Measurements from ENCODE around the gene CHKB. TPM values are rescaled to one million over a fixed set of nuclear protein-coding genes. Genes with fewer than 3 reads are reported as not detected.
"Not testable (repeated sequence)": the region's sequence is repeated elsewhere in the genome, so short reads cannot be mapped to it uniquely, and the experiment has no call there.

CHKB gene
- polyA plus RNA-seq, 1 experiment, result 22.5 TPM

- no peak for DNase-seq (ENCODE audit: low read depth, low spot score)
- CTCF ChIA-PET, result interaction anchor here (0.5 to 1.8 kb wide), 24 partner anchors 9 to 380 kb away, joined by 3 to 12 read pairs (median 4); partner anchors contain the start of genes CHKB, LMF2, NCAPH2 and SCO2
- H3K4me3 ChIP-seq (ENCODE audit: low read depth, low read length), result no peak overlapping the region; the same call in none of the 2 replicates
- no peak; the same call in 1 of the 2 replicates for TF ChIP-seq CTCF (IDR thresholded peaks at IDR 0.05; ENCODE audit: low read depth, low read length)
- peaks cover 13% of the 10 kb centered on the region for H3K27me3 ChIP-seq (ENCODE audit: control insufficient read depth, insufficient read depth, low read length)
- H3K27ac ChIP-seq (ENCODE audit: low read depth, low read length), result no peak overlapping the region
- H3K9me3 ChIP-seq (ENCODE audit: control insufficient read depth, insufficient read depth, low read length), result no peaks in the 10 kb centered on the region
- POLR2A ChIA-PET, result interaction anchor here (0.7 kb wide), 1 partner anchor 88 kb away, joined by 3 read pairs; no protein-coding TSS in a partner anchor
Observed at GRCh38 chr22:50620593-50621355, 38.1 kb upstream of the CHKB start.

DNA sequence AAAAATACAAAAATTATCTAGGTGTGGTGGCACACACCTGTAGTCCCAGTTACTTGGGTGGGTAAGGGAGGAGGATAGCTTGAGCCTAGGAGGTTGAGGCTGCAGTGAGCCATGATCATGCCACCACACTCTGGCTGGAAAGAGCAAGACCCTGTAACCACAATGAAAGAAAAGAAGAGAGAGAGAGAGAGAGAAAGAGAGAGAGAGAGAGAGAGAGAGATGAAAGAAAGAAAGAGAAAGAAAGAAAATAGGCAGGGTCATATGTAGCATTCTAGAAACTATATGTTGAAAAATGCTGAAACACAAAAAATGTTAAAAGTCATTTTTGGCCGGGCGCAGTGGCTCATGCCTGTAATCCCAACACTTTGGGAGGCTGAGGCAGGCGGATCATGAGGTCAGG is 31.6 kb upstream of the CHKB start:
- H3K27me3 ChIP-seq (ENCODE audit: control insufficient read depth, insufficient read depth, low read length), result peaks cover 35% of the 10 kb centered on the region
- H3K27ac ChIP-seq (ENCODE audit: low read depth, low read length); DNase-seq (ENCODE audit: low read depth, low spot score); H3K9me3 ChIP-seq (ENCODE audit: control insufficient read depth, insufficient read depth, low read length); POLR2A ChIA-PET; H3K4me3 ChIP-seq (ENCODE audit: low read depth, low read length): not testable (repeated sequence)
- CTCF ChIA-PET, result interaction anchor here (0.6 kb wide), 1 partner anchor 54 kb away, joined by 3 read pairs; no protein-coding TSS in a partner anchor

DNA sequence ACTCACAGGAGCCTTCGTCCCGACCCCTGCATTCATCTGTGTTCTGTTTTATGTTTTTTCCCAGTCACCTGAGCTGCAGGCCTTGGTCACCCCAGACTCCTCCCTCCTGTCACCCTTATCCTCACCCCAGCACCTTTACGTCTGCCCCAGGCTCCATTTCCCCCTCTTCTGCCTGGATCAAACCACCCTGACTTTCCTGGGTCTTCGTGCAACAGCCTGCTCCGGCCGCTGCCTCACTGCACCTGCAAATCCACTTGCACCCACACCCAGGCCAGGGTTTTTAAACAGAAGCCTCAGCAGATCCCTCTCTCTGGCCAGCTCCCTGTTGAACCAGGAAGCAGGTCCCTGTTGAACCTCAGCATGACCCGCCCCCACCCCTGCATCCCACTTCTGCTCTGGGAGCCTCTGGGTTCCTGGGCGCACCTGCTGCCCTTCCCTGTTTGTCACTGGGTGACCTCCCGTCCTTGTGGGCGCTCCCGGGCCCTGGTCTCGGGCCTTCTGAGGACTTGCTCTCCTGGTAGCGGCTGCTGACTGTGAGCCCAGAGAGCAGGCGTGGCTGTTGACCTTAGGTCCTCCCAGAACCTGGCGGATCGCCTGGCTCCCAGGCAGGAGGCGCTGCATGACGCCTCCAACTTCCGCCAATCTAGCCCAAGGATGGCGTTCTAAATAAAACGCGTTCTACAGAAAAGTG is 30.8 kb upstream of the CHKB start:
- no peak for DNase-seq (ENCODE audit: low read depth, low spot score)
- ChIA-PET POLR2A (no interaction called here), CTCF (interaction anchor here (0.6 to 1.9 kb wide), 2 partner anchors 50 to 53 kb away, joined by 3 to 4 read pairs; no protein-coding TSS in a partner anchor)
- TF ChIP-seq CTCF (IDR thresholded peaks at IDR 0.05; ENCODE audit: low read depth, low read length), result no peak
- Histone ChIP-seq H3K9me3 (ENCODE audit: control insufficient read depth, insufficient read depth, low read length) (no peaks in the 10 kb centered on the region; the same call in 1 of the 2 replicates), H3K27me3 (ENCODE audit: control insufficient read depth, insufficient read depth, low read length) (peaks cover 38% of the 10 kb centered on the region), H3K27ac (ENCODE audit: low read depth, low read length) (no peak overlapping the region), H3K4me3 (ENCODE audit: low read depth, low read length) (no peak overlapping the region)

- DNase-seq (ENCODE audit: low read depth, low spot score), result no peak
- ChIA-PET POLR2A (no interaction called here), CTCF (interaction anchor here (0.6 to 1.9 kb wide), 3 partner anchors 50 to 220 kb away, joined by 3 to 7 read pairs (median 4); no protein-coding TSS in a partner anchor)
- Histone ChIP-seq H3K27me3 (ENCODE audit: control insufficient read depth, insufficient read depth, low read length) (peaks cover 40% of the 10 kb centered on the region), H3K4me3 (ENCODE audit: low read depth, low read length) (no peak overlapping the region), H3K9me3 (ENCODE audit: control insufficient read depth, insufficient read depth, low read length) (no peaks in the 10 kb centered on the region; the same call in 1 of the 2 replicates), H3K27ac (ENCODE audit: low read depth, low read length) (no peak overlapping the region)
- TF ChIP-seq CTCF (IDR thresholded peaks at IDR 0.05; ENCODE audit: low read depth, low read length), result no peak
Observed at GRCh38 chr22:50612528-50613221, 30.0 kb upstream of the CHKB start.

DNA sequence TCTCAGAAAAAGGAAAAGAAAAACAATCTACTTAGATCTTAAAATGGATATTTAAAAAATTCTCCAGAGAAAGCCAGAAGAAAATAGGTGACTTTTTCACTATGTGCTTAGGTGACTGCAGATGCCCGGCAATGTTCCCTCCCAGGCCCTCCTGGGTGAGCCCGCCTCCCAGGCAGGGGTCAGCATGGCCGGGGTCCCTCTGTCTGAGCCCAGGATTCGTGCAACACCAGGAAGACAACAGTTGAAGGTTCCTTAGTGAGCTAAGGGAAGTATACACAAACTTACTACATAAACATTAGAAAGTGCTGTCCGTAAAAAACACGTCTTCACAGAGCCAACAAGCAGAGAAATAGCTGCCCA is 29.5 kb upstream of the CHKB start:
- no peak for TF ChIP-seq CTCF (IDR thresholded peaks at IDR 0.05; ENCODE audit: low read depth, low read length)
- CTCF ChIA-PET, result interaction anchor here (0.6 to 1.9 kb wide), 3 partner anchors 49 to 219 kb away, joined by 3 to 7 read pairs (median 4); no protein-coding TSS in a partner anchor
- H3K4me3 ChIP-seq (ENCODE audit: low read depth, low read length), result no peak overlapping the region
- H3K27me3 ChIP-seq (ENCODE audit: control insufficient read depth, insufficient read depth, low read length), result peaks cover 45% of the 10 kb centered on the region
- H3K9me3 ChIP-seq (ENCODE audit: control insufficient read depth, insufficient read depth, low read length), result no peaks in the 10 kb centered on the region; the same call in 1 of the 2 replicates
- DNase-seq (ENCODE audit: low read depth, low spot score), result no peak
- no peak overlapping the region for H3K27ac ChIP-seq (ENCODE audit: low read depth, low read length)
- POLR2A ChIA-PET, result no interaction called here

All from AG04450 (cell line).